HG02610 (cell line): Measurements from ENCODE around the gene MPZL3.

Experiments
- ATAC-seq: cut with Tn5 transposase; IDR thresholded peaks from one replicate; pipeline ENCODE4 v1.9.1; 2021; ENCODE audit warnings: mild to moderate bottlenecking, moderate library complexity; ENCODE audit not compliant: unreplicated experiment

MPZL3 gene, protein sequence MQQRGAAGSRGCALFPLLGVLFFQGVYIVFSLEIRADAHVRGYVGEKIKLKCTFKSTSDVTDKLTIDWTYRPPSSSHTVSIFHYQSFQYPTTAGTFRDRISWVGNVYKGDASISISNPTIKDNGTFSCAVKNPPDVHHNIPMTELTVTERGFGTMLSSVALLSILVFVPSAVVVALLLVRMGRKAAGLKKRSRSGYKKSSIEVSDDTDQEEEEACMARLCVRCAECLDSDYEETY

DNA sequence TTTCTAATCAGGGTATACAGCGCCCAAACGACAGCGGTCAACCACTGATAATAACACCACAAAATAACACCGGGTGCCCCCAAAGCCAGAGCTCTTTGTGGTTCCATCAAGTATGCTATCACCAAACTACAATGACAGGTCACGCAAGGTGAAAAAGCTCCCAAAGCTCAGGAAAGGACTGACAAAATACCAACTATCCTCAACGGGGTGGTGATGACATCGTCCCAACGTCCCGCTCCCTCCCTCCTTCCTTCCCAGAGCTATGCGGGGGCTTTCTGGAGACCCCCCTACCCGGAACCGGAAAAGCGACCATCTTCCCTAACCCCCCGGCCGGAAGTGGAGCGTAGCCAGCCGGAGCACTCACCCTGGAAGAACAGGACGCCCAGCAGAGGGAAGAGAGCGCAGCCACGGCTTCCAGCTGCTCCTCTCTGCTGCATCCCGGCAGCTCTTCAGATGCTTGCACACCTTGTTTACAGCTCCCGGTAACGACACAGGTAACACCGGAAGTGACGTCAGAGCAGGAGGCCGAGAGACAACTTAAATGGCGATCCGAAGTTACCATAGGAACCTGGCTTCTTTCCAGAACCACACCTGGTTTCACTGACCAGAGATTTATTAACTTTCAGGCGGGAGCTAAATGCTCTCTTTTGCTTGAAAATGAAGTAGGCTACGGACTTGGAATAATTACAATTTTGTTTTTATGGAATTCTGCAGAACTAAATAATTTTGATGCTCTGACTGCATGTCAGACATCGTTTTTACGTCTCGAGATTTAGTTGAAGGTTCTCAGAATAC is at the start of gene MPZL3:
Gene MPZL3 (minus strand): TSS at position 508 of the 795 bp plus-strand sequence. CDS start 71 bp downstream, at position 437.
- peak; percentile 54 for ATAC-seq

DNA sequence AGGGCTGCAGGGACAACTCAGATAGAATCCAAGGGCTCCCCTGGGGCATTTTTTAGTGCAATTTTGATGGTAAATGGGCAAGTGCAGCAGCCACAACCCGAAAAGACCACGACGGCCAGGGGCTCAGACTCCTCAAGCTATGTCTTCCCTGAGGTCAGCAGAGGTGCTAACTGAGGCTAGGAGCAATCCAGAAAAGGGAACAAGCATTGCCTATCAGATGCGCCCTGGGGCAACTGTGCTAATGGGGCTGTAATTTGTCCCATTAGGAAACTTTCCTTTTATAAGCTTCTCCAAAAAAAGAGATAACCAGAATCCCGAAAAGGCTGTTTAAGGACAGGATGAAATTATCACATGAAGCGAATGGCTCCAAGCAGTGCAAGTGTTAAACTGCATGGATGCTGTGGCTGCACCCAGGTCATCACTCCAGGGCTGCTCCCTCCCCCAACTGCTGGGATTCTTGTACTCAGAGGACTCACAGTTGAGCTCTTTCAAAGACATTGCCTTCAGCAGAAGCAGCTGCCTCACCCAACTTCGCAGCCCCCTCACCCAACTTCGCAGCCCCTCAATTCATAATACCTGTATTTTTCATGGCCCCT is 49.5 kb upstream of the MPZL3 start:
- ATAC-seq: no peak

DNA sequence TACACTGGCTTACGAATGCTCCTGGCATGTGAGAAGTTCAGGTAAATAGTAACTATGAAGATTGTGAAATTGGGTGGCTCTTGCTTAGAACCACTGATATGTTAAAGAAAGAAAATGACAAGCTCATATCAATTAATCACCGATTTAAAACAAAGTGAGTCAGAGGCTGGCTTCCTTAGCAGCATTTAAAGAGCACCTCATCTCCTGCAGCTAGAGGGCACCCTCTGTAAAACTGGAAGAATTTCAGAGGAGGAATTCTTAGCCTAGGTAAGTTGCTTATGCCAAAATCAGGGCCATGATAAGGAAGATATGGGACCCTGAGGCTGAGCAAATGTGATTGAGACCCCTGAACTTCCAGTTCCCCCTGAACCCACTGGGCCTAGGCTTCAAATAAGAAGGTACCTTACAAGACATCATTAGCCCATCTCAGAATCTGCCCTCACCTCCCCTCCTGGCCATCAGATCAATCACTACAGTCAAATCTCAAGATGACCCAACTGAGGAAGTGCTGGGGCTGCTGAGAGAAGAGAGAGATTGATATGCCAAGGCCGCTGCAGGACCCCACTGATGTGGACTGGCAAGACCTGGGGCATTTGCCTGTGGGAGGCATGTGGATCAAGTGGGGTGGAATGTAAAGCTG is 43.8 kb upstream of the MPZL3 start:
- no peak for ATAC-seq

DNA sequence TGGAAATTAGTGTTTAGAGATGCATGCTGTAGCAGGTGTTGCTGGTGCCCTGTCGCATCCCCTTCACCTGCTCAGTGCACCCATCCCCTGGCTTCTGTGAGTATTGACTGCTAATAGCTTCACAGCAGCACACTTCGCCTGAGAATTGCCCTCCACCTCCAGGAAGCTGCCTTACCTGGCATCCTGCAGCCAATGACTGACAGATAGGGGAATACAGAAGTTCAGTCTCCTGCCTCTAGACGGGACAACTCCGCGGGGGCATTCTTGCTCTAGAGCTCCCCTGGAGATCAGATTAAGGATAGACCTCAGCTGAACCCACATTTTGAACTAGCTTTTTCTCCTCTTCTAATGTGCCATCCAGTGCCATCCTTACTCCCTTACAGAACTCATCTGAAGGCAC is 43.0 kb upstream of the MPZL3 start:
- no peak for ATAC-seq

DNA sequence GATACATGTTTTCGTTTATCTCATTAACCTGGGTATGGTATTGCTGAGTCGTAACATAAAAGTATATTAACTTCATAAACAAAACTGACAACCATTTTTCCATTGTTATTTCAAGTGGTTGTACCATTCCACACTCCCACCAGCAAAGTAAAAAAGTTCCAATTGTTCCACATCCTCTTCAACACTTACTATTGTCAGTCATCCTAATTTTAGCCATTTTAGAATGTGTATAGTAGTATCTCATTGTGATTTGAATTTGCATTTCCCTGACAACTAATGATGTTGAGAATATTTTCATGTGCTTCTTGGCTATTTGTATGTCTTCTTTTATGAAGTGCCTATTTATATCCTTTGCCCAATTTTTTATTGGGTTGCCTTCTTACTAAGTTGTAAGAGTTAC is 41.9 kb upstream of the MPZL3 start:
- no peak for ATAC-seq

DNA sequence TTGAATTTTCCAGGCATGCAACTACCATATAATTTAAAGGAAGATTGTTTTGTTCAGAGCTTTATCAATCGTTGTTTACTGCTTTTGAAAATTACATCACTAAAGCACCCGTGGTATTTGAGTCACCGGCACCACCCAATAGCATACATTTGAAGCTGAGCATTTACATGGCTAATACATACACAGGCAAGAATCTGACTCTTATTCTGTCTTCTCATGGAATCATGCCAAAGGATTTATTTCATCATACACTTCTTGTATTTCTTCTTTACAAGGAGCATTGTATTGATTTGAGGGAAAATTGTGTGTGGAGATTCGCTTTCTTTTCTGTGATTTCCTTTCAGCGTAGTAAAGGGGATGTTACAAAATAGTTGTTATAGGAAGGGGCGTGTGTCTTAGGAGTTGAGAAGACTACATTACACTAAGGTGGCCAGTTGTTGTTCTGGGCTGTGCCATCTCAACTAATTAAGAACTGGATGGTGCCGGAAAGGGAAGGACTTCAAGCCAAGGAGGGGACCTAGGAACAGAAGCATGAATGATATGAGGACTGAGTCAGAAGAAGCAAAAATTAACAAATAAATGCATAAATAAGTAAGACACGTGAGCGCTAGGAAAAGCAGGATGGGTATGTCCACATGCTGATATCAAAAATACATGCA is 39.4 kb upstream of the MPZL3 start:
- ATAC-seq: no peak

DNA sequence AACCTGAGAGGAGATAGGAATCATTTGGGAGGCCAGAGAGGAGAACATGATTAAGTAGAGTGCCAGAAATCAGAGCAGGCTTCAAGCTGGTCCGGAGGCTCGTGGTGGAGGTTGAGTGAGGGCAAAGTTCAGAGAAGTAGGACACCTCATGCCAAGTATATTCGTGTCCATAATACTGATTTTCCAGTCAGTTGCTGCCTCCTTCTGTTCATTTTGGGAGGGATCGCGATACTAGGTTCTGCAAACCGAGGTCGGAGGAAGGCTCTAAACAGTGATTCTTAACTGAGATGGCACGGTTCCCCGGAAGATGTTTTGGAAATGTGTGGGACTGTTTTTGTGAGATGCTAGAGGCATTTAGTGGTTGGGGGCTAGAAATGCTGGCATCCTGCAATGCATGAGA is 38.8 kb upstream of the MPZL3 start:
- ATAC-seq: no peak

DNA sequence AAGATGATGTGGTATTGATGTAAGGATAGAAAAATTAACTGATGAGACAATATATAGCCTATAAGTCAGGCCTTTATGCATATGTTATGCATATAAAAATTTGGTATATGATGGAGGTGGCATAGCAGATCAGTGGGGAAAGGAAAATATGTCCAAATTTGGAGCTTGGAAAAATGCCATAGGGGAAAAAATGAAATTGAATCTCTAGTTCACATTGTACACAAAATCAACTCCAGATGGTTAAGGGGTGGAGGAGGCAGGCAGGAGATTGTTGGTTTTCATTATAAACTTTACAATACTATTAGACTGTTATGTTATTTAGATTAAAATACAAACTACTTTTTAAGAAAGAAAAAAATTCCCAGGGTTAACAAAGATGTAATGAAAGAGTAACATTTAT is 37.2 kb upstream of the MPZL3 start:
- ATAC-seq: no peak

DNA sequence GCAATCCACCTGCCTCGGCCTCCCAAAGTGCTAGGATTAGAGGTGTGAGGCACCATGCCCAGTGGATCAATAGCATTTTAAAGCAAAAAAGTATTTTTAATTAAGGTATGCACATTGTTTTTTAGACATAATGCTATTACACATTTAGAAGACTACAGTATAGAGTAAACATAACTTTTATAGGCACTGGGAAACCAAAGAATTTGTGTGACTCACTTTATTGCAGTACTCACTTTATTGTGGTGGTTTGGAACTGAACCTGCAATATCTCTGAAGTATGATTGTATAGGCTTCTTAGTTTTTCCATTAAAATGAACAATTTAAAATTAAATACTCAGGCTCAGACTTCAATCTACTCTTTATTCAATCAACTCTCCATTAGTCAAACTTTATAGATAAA is 34.8 kb upstream of the MPZL3 start:
- no peak for ATAC-seq

DNA sequence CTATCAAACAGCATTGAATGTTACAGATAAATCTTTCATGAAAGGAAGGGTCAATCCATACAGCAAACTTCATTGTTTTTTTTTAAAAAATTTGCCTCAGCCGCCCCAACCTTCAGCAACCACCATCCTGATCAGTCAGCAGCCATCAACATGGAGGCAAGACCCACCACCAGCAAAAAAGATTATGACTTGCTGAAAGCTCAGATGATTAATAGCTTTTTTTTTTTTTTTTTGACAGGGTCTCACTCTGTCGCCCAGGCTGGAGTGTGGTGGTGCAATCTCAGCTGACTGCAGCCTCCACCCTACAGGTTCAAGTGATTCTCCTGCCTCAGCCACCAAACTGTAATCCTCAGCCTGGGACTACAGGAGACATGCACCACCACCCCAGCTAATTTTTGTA is 34.4 kb upstream of the MPZL3 start:
- no peak for ATAC-seq

DNA sequence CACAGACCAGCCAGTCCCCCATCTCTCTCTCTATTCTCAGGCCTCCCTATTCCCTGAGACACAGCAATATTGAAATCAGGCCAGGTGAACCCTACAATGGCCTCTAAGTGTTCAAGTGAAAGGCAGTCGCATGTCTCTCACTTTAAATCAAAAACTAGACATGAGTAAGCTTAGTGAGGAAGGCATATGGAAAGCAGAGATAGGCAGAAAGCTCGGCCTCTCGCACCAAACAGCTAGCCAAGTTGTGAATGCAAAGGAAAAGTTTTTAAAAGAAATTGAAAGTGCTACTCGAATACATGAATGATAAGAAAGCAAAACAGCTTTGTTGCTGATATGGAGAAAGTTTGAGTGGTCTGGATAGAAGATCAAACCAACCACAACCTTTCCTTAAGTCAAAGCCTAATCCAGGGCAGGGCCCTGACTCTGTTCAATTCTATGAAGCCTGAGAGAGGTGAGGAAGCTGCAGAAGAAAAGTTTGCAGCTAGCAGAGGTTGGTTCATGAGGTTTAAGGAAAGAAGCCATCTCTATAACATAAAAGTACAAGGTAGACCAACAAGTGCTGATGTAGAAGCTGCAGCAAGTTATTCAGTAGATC is 31.7 kb upstream of the MPZL3 start:
- ATAC-seq: no peak

DNA sequence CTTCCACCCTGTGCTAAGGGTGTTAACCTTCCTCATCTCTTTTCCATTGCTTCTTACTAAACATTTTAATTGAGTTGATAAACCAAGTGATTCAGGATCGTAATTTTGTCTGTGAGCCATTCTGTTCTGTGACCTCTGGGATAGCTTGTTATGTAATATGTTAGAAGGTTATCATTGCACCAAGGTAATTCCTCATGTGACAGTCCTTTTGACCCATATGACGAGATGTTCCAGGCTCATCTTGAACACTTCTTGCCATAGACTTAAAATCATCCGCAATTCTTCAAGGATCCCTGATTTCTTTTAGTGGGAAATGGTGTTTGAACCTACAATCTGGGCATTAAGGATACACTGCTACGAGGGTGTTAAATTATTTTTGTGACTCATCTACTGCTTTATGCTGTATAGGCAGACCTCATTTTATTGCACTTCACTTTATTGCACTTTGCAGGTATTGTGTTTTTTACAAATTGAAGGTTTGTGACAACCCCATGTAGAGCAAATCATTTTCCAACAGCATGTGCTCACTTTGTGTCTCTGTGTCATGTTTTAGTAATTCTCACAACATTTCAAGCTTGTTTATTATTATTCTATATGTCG is 31.0 kb upstream of the MPZL3 start:
- ATAC-seq: no peak

DNA sequence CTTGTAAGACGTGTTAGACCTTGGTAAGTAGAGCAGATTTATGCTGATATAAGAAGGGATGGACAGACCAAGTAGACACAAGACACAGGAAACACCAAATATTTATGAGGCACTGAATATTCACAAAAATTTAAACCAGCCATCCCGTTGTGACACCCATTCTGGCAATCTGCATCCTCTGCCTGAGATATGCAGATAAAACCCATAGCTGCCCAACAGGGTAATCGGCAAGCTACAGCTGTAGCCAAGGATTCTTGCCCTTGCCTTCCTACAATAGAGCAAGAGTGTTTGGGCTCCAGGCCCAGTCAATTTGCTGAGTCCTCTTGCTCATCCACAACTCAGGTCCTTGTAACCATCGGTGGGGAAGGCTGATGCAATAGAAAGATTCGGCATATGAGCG is 30.4 kb upstream of the MPZL3 start:
- no peak for ATAC-seq

DNA sequence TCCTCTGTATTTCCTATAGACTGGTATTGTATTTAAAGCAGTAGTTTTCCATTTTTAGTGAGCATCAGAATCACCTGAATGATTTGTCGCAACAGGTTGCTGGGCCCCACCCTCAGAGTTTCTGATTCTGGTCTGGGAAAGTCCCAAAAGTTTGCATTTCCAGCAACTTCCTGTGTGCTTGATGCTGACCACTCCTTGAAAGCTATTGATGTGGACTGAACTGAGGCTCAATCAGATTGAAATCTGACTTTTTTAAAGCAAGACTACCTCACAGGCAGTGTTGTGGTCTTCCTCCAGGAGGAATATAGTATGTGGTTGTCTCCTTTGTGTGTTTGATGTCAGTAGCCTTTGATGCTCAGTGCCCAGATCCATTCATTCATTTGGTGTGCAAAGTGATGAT is 29.1 kb upstream of the MPZL3 start:
- no peak for ATAC-seq

DNA sequence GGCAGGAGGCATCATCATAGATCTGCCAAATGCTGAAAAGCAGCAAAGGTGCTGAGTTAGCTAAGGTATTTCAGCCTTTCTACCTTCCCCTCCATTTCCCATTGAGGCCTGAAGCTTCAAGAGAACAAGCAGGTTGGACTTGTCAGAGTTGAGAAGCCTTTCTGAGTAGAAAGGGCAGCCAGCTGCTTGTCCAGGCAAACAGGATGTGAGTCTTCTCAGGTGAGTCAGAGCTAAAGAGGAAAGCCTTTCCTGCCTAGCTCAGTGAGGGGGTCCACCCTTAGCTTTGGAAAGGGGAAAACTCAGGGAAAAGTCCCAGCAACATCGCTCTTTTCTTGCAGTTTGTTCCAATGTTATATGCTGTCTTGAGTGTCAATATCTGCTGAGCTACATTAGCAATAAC is 25.1 kb upstream of the MPZL3 start:
- ATAC-seq: no peak

DNA sequence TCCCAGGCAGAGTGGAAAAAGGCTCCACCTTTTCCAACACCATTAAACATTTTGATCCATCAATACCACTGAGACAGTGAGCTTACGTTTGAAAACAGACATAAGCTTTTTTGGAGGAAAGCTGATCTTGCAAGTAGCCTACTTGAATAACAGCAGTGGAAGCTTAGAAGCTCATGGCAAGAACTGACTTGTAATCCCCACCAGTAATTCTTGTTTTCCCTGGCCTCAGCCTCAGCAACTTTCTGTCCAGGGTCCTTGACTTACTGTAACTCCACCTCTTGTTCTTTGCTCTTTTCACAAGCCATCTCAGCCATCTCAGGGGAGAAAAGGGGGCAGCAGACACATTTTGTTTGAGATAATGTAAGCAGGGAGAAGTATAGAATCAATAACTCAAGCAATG is 24.3 kb upstream of the MPZL3 start:
- ATAC-seq: no peak

DNA sequence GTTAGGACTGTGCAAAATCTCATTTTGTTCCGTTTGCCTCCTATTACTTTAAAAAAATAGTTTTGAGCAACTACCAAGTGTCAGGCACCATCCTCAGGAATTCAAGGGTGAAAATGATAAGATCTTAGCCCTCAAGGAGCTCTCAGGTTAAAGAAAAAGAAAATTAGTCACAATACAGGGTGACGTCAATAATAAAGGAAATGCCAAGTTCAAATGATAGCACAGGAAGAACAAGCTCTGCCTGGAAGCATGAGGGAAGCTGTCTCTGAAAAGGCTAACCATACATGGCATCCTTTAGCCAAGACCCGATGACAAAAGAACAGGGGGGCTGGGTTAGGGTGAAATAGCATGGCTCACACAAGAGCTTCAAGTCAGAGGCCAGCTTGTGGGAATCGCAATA is 23.0 kb upstream of the MPZL3 start:
- ATAC-seq: no peak

DNA sequence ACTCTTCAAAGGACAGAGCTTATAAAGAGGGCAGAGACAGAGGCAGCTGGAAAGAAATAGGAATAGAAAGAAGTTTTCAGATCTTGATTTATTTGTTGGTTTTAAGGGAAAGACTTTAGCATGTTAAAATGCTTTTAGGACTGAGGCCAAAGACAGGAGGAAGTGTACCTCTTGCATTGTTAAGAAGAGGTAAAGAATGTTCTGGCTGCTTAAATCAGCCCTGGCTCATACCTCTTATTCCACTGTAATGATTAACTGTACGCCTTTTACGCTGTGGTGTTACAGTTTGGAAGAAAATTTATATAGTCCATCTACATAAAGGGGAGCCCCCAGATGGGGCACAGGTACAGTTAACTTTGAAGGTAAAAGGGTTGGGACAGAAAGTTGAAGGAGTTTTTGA is 22.0 kb upstream of the MPZL3 start:
- ATAC-seq: no peak

DNA sequence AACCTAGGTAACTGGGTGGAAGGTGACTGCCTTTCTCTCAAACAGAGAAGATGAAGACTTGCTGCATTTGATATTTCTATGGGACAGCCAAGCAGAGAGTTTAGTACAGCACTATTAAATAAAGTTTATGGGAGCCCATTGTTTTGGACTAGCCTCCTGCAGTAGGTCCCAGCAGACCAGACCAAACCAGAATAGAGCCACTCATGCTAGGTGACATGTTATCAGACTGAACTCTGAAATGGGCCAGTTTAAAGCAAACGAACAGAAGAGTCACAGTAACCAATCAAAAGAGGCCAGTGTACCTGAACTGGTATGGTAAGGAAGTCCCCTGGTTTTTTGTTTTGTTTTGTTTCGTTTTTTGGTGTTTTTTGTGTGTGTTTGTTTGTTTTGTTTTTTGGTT is 19.8 kb upstream of the MPZL3 start:
- no peak for ATAC-seq

DNA sequence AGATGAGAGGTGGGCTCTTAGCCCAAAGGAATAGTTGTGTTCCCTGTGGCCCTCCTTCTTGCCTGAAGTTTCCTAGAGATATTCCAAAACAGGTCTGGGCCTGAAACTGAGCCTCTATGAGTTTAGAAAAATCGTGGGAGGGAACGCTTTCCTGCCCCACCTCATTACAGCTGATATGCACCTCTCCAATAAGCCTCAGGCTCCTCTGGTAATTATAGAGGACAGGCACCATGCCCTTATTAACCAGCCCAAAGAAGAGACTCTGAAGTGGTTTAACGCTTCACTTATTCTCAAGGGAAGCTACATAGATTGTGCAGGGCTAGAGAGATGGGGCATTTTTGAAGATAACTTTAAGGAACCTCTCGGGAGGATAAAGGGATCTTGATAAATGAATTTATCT is 15.3 kb upstream of the MPZL3 start:
- no peak for ATAC-seq

DNA sequence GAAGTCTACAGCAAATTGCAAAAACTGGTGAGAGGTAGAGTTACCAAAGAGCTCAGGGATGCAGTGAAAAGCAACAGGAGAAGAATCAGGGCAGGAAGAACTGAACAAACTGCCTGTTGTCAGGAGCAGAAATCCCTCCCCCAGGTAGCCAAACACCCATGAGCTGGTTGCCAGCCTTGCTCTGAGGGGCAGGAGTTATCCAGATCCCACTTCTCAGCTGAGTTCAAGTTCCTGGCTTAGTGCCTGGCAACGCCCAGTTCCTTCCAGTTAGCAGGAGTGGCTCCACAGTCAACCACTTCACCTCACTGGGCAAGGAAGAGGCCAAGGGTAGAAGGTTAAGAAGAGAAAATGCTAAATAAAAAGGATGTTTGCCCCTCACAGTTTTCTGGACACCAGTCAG is 13.8 kb upstream of the MPZL3 start:
- ATAC-seq: no peak
